AG04450 (cell line): ENCODE measurements around the gene LCN6. TPM values are rescaled to one million over a fixed set of nuclear protein-coding genes. Genes with fewer than 3 reads are reported as not detected.
"Not testable (repeated sequence)": the region's sequence is repeated elsewhere in the genome, so short reads cannot be mapped to it uniquely, and the experiment has no call there.

Experiments
- CTCF ChIA-PET: fragments of 300-600, 350-600 bp; formaldehyde crosslinking; extraction: SDS; loops from one replicate; lab custom pipeline; 2022; ENCODE audit warnings: antibody characterized with exemption, inconsistent platforms; lab: Charles Lee
- POLR2A ChIA-PET: fragments of 350-600 bp; formaldehyde crosslinking; extraction: SDS; loops from one replicate; lab custom pipeline; 2021; ENCODE audit warnings: antibody characterized with exemption, inconsistent platforms; lab: Yijun Ruan, JAX
- DNase-seq: peaks from one replicate; pipeline ENCODE4 v3.0.0-alpha.2; 2011; ENCODE audit warnings: low read depth, low spot score
- H3K27ac ChIP-seq: one replicate; pipeline ENCODE4 v1.5.1; 2012; ENCODE audit warnings: low read depth, low read length, control low read depth
- H3K27me3 ChIP-seq: one replicate; pipeline ENCODE4 v1.6.0; 2012; ENCODE audit warnings: low read length; ENCODE audit not compliant: control insufficient read depth, insufficient read depth
- H3K4me3 ChIP-seq: 2 replicates; pipeline ENCODE4 v1.5.1; 2011; ENCODE audit warnings: mild to moderate bottlenecking, low read depth, low read length, control low read depth
- H3K9me3 ChIP-seq: 2 replicates; pipeline ENCODE4 v1.5.1; 2012; ENCODE audit warnings: low read length; ENCODE audit not compliant: control insufficient read depth, insufficient read depth
- polyA plus RNA-seq: library from polyadenylated mRNA; depleted of rRNA; stranded (reverse); fragments of >200 nt; gene quantifications from 2 replicates; pipeline ENCODE4 v1.2.3, GENCODE V29; 2011
- TF ChIP-seq, protein P1 (sequence below): IDR thresholded peaks from 2 replicates; pipeline ENCODE4 v1.5.1; 2011; ENCODE audit warnings: low read depth, low read length, control low read depth, inconsistent platforms

Gene LCN6
- polyA plus RNA-seq, 1 experiment = not detected

GRCh38 chr9:136759001-136759400 lies 10.7 kb upstream of the LCN6 start:
- TF ChIP-seq, protein P1, sequence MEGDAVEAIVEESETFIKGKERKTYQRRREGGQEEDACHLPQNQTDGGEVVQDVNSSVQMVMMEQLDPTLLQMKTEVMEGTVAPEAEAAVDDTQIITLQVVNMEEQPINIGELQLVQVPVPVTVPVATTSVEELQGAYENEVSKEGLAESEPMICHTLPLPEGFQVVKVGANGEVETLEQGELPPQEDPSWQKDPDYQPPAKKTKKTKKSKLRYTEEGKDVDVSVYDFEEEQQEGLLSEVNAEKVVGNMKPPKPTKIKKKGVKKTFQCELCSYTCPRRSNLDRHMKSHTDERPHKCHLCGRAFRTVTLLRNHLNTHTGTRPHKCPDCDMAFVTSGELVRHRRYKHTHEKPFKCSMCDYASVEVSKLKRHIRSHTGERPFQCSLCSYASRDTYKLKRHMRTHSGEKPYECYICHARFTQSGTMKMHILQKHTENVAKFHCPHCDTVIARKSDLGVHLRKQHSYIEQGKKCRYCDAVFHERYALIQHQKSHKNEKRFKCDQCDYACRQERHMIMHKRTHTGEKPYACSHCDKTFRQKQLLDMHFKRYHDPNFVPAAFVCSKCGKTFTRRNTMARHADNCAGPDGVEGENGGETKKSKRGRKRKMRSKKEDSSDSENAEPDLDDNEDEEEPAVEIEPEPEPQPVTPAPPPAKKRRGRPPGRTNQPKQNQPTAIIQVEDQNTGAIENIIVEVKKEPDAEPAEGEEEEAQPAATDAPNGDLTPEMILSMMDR = no peak
- ChIA-PET POLR2A (no interaction called here), CTCF (interaction anchor here (0.7 to 1.0 kb wide), 3 partner anchors 10 to 259 kb away, joined by 3 to 4 read pairs (median 4); no protein-coding TSS in a partner anchor)
- Histone ChIP-seq H3K9me3 (peaks cover 29% of the 10 kb centered on the region), H3K4me3 (no peak overlapping the region), H3K27me3 (peaks cover 8% of the 10 kb centered on the region), H3K27ac (no peak overlapping the region)
- DNase-seq = no peak

GRCh38 chr9:136757751-136758140 lies 9.4 kb upstream of the LCN6 start:
- ChIA-PET POLR2A (no interaction called here), CTCF (no interaction called here)
- TF ChIP-seq, protein P1 = no peak
- no peak for DNase-seq
- peaks cover 6% of the 10 kb centered on the region for H3K27me3 ChIP-seq
- H3K27ac ChIP-seq = no peak overlapping the region
- H3K9me3 ChIP-seq = peaks cover 37% of the 10 kb centered on the region
- no peak overlapping the region for H3K4me3 ChIP-seq

DNA sequence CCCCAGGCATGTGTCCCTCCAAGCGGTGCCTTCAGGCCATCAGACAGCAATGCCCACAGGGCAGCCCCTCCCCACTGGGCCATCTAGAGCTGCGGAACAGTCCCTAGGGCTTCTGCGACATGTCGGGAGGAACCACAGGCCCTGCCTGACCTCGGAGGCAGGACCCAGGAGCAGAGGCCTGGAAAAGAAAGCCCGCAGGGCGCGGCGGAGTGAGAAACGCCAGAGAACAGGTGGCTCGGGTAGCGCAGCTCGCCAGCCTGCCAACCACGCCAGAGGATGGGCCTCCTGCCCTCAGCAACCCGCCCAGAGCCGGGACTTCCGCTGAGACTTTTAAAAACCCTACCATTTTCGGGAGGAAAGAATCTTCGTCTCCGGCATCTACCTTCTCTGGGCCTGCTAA lies 9.0 kb upstream of the LCN6 start:
- DNase-seq = no peak
- ChIA-PET CTCF (no interaction called here), POLR2A (no interaction called here)
- H3K4me3 ChIP-seq = no peak overlapping the region
- peaks cover 6% of the 10 kb centered on the region for H3K27me3 ChIP-seq
- peaks cover 37% of the 10 kb centered on the region for H3K9me3 ChIP-seq
- H3K27ac ChIP-seq = no peak overlapping the region
- TF ChIP-seq, protein P1 = no peak

- Histone ChIP-seq H3K27me3 (peaks cover 11% of the 10 kb centered on the region), H3K27ac (no peak overlapping the region), H3K9me3 (peaks cover 42% of the 10 kb centered on the region), H3K4me3 (no peak overlapping the region)
- CTCF ChIA-PET = no interaction called here
- no peak for DNase-seq
- POLR2A ChIA-PET = no interaction called here
- TF ChIP-seq, protein P1 = no peak
Observed at GRCh38 chr9:136756836-136757235, 8.5 kb upstream of the LCN6 start.

DNA sequence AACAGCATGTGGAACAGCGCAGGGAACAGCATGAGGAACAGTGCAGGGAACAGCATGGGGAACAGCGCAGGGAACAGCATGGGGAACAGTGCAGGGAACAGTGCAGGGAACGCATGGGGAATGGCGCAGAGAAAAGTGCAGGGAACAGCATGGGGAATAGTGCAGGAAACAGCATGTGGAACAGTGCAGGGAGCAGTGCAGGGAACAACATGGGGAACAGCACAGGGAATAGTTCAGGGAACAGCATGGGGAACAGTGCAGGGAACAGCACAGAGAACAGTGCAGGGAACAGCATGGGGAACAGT lies 7.8 kb upstream of the LCN6 start:
- Histone ChIP-seq H3K9me3 (peaks cover 45% of the 10 kb centered on the region), H3K4me3 (no peak overlapping the region), H3K27ac (no peak overlapping the region), H3K27me3 (peaks cover 17% of the 10 kb centered on the region)
- CTCF ChIA-PET = no interaction called here
- POLR2A ChIA-PET = no interaction called here
- DNase-seq = no peak
- TF ChIP-seq, protein P1 = no peak

- peaks cover 45% of the 10 kb centered on the region for H3K9me3 ChIP-seq
- CTCF ChIA-PET, H3K4me3 ChIP-seq, DNase-seq, H3K27ac ChIP-seq: not testable (repeated sequence)
- POLR2A ChIA-PET = interaction anchor here (0.6 kb wide), 1 partner anchor 455 kb away, joined by 3 read pairs; no protein-coding TSS in a partner anchor
- H3K27me3 ChIP-seq = peaks cover 19% of the 10 kb centered on the region
Observed at GRCh38 chr9:136755302-136756133, 7.2 kb upstream of the LCN6 start.
